Esophagus squamous epithelium (tissue), 5 donors: ENCODE measurements around the gene GPAT2. TPM values are rescaled to one million over a fixed set of nuclear protein-coding genes. Genes with fewer than 3 reads are reported as not detected.
"Not testable (repeated sequence)": the region's sequence is repeated elsewhere in the genome, so short reads cannot be mapped to it uniquely, and the experiment has no call there.

ENCODE experiments used
- DNase-seq: peaks from one replicate; lab custom pipeline; 2025; lab: John Stamatoyannopoulos, UW
- H3K27ac ChIP-seq, 4 donors: fragments of 200-600 bp; sonication (generic); one replicate each; pipeline ENCODE4 v1.5.1; 2016 to 2019; ENCODE audit warnings: mild to moderate bottlenecking in 1 of 4
- H3K27me3 ChIP-seq, 4 donors: fragments of 200-600 bp; sonication (generic); 1 replicate in 3 of 4; 2 replicates in 1 of 4; pipeline versions ENCODE4 v1.5.1 to v1.6.0; 2017 to 2021; ENCODE audit warnings: antibody characterized with exemption in 1 of 4
- H3K36me3 ChIP-seq, 3 donors: fragments of 200-600 bp; sonication (generic); one replicate each; pipeline ENCODE4 v1.5.1; 2016 to 2019
- H3K4me1 ChIP-seq, 3 donors: fragments of 200-600 bp; sonication (generic); one replicate each; pipeline ENCODE4 v1.5.1; 2017 to 2019
- H3K4me3 ChIP-seq, 4 donors: fragments of 200-600 bp; sonication (generic); 1 replicate in 3 of 4; 2 replicates in 1 of 4; pipeline ENCODE4 v1.5.1; 2016 to 2019; ENCODE audit warnings: mild to moderate bottlenecking in 2 of 4, moderate library complexity in 1 of 4
- H3K9me3 ChIP-seq, 3 donors: fragments of 200-600 bp; sonication (generic); one replicate each; pipeline ENCODE4 v1.5.1; 2016 to 2019
- CTCF ChIP-seq, 6 experiments: fragments of 450-650 bp in 4 of 6; fragments of 200-600 bp in 2 of 6; sonication (generic) in 2 of 6; IDR thresholded peaks; one replicate each; pipeline ENCODE4 v1.5.1; 2016 to 2019; ENCODE audit warnings: antibody characterized with exemption in 6 of 6, mild to moderate bottlenecking in 4 of 6, moderate library complexity in 4 of 6
- POLR2A ChIP-seq, 4 donors: fragments of 450-650 bp; IDR thresholded peaks; one replicate each; pipeline ENCODE4 v1.6.1; 2017; ENCODE audit warnings: antibody characterized with exemption in 4 of 4, mild to moderate bottlenecking in 4 of 4, moderate library complexity in 3 of 4
- WGBS, 2 donors: methylation state at CpG; one replicate each; pipeline ENCODE4 v1.1.5; 2018; 5-methylcytosine and 5-hydroxymethylcytosine counted together
- intact Hi-C: fragments of 100-400 bp; cut with DNase I; formaldehyde crosslinking; loops from one replicate; pipeline ENCODE4 v1.15.0; 2022
- total RNA-seq, 4 donors: library from RNA; depleted of rRNA; stranded (reverse); fragments of >200 nt; gene quantifications; one replicate each; pipeline ENCODE4 v1.1.0, GENCODE V29; 2016
- donor health status: DM: yes; HTN: yes; CAD: no.

The GPAT2 gene
- total RNA-seq: 1 to 10 TPM in 1 of 4 donors, under 1 TPM in 3; 0.18 to 2.1 (median 0.48) TPM

- H3K9me3 ChIP-seq, H3K36me3 ChIP-seq, DNase-seq, H3K4me3 ChIP-seq, H3K4me1 ChIP-seq, intact Hi-C loops, H3K27ac ChIP-seq, H3K27me3 ChIP-seq: not testable (repeated sequence)
- whole genome bisulfite sequencing, 2 donors: no CpG with 5 or more reads among the region's 34 CpGs
Observed at GRCh38 chr2:96034792-96035191, at the start of gene GPAT2. GPAT2 (minus strand) TSS chr2:96034916; CDS start chr2:96032359, 2,557 bp downstream.

GRCh38 chr2:96083989-96084857 lies 49.5 kb upstream of the GPAT2 start:
- Histone ChIP-seq H3K4me3 (no peak overlapping the region), H3K4me1 (no peaks in the 10 kb centered on the region), H3K27ac (no peak overlapping the region), H3K9me3 (no peaks in the 10 kb centered on the region), H3K27me3 (peaks cover 0 to 20% (median 0%) of the 10 kb centered on the region in 4 donors), H3K36me3 (no peaks in the 10 kb centered on the region)
- TF ChIP-seq POLR2A (IDR thresholded peaks at IDR 0.05) (no peak), CTCF (IDR thresholded peaks at IDR 0.05) (no peak)
- intact Hi-C loops: no loop called here
- DNase-seq: no peak
- 83 to 86% methylated on average over 9 to 14 of the region's 22 CpGs for WGBS, 2 donors

- Histone ChIP-seq H3K27ac (peak overlapping the region in 2 of 4 donors; percentile 13 to 36), H3K27me3 (peaks cover 0 to 10% (median 0%) of the 10 kb centered on the region in 4 donors), H3K4me3 (no peak overlapping the region), H3K4me1 (no peaks in the 10 kb centered on the region), H3K36me3 (no peaks in the 10 kb centered on the region), H3K9me3 (no peaks in the 10 kb centered on the region)
- intact Hi-C loops: no loop called here
- 67 to 77% methylated on average over 2 to 6 of the region's 9 CpGs for WGBS, 2 donors
- no peak for DNase-seq
- TF ChIP-seq POLR2A (IDR thresholded peaks at IDR 0.05) (no peak), CTCF (IDR thresholded peaks at IDR 0.05) (no peak)
Observed at GRCh38 chr2:96083064-96083939, 48.6 kb upstream of the GPAT2 start.

GRCh38 chr2:96082211-96083063 lies 47.7 kb upstream of the GPAT2 start:
- H3K4me3 ChIP-seq: no peak overlapping the region
- no peak for DNase-seq
- no peaks in the 10 kb centered on the region for H3K36me3 ChIP-seq
- 85 to 93% methylated on average over 9 to 10 of the region's 14 CpGs for WGBS, 2 donors
- intact Hi-C loops: no loop called here
- H3K27ac ChIP-seq: peak overlapping the region in 2 of 4 donors; percentile 13 to 36
- no peaks in the 10 kb centered on the region for H3K9me3 ChIP-seq
- H3K27me3 ChIP-seq: peaks cover 0 to 6% (median 0%) of the 10 kb centered on the region in 4 donors
- TF ChIP-seq POLR2A (IDR thresholded peaks at IDR 0.05) (no peak), CTCF (IDR thresholded peaks at IDR 0.05) (no peak)
- no peaks in the 10 kb centered on the region for H3K4me1 ChIP-seq

- no peak overlapping the region for H3K4me3 ChIP-seq
- no peak for DNase-seq
- H3K27me3 ChIP-seq: peaks cover 0 to 5% (median 0%) of the 10 kb centered on the region in 4 donors
- intact Hi-C loops: no loop called here
- H3K4me1 ChIP-seq: no peaks in the 10 kb centered on the region
- TF ChIP-seq POLR2A (IDR thresholded peaks at IDR 0.05) (no peak), CTCF (IDR thresholded peaks at IDR 0.05) (no peak)
- 79 to 80% methylated on average over 2 of the region's 2 CpGs for WGBS, 2 donors
- no peaks in the 10 kb centered on the region for H3K36me3 ChIP-seq
- H3K9me3 ChIP-seq: peaks cover 0 to 8% (median 0%) of the 10 kb centered on the region in 3 donors
- no peak overlapping the region for H3K27ac ChIP-seq
Observed at GRCh38 chr2:96081042-96081441, 46.3 kb upstream of the GPAT2 start.
